LNCaP clone FGC (cell line): ENCODE data around the gene HES2.

Source experiments
- DNase-seq: peaks from one replicate; pipeline ENCODE4 v3.0.0-alpha.2; 2011; ENCODE audit warnings: low read depth
- H3K4me3 ChIP-seq: 2 replicates; pipeline ENCODE4 v1.5.1; 2011; ENCODE audit warnings: mild to moderate bottlenecking, low read depth, low read length, control low read depth
- CTCF ChIP-seq: IDR thresholded peaks from 2 replicates; pipeline ENCODE4 v1.5.1; 2012; ENCODE audit warnings: mild to moderate bottlenecking; ENCODE audit not compliant: control insufficient read depth, insufficient read depth; ENCODE audit errors: extremely low read depth

Gene HES2

GRCh38 chr1:6427441-6428390 lies 8.0 kb upstream of the HES2 start:
- no peak overlapping the region for H3K4me3 ChIP-seq
- TF ChIP-seq CTCF = no peak
- peak; percentile 55 for DNase-seq

GRCh38 chr1:6426972-6427350 lies 7.2 kb upstream of the HES2 start:
- TF ChIP-seq CTCF = no peak
- H3K4me3 ChIP-seq = no peak overlapping the region
- DNase-seq = no peak

- H3K4me3 ChIP-seq = no peak overlapping the region
- TF ChIP-seq CTCF = no peak
- DNase-seq = no peak
These were observed 6.7 kb upstream of the HES2 start for GRCh38 chr1:6426277-6426971.

GRCh38 chr1:6425658-6426057 lies 5.9 kb upstream of the HES2 start:
- TF ChIP-seq CTCF = no peak
- no peak for DNase-seq
- no peak overlapping the region for H3K4me3 ChIP-seq

GRCh38 chr1:6424619-6425593 lies 5.2 kb upstream of the HES2 start, which contains the start of gene ESPN:
ESPN (plus strand) TSS chr1:6424776; CDS start chr1:6424956, 180 bp downstream.
- TF ChIP-seq CTCF = no peak
- no peak for DNase-seq
- no peak within 1 kb of the TSS for H3K4me3 ChIP-seq

- H3K4me3 ChIP-seq = no peak overlapping the region
These were observed 4.4 kb upstream of the HES2 start for GRCh38 chr1:6424000-6424565.

More at GRCh38 chr1:6424000-6424565, 4.4 kb upstream of the HES2 start:
- no peak for DNase-seq
- TF ChIP-seq CTCF = no peak
